Memory B cell (primary cell): Measurements from ENCODE around the gene KIZ.
"Not testable (repeated sequence)": the region's sequence is repeated elsewhere in the genome, so short reads cannot be mapped to it uniquely, and the experiment has no call there.

Source experiments
- ATAC-seq: fragments of 150-1000 bp; cut with Tn5 transposase; 2 replicates; pipeline ENCODE4 v1.10.0; 2021; ENCODE audit warnings: low read depth, mild to moderate bottlenecking, moderate library complexity
- DNase-seq, 2 donors: peaks; one replicate each; pipeline ENCODE4 v3.0.0; 2022; ENCODE audit warnings: low spot score in 2 of 2
- H3K27ac Mint-ChIP-seq: one replicate; pipeline ENCODE4 v1.8.0; 2022; ENCODE audit warnings: mild to moderate bottlenecking, moderate library complexity, mixed read lengths
- H3K27me3 Mint-ChIP-seq: one replicate; pipeline ENCODE4 v1.8.0; 2022; ENCODE audit warnings: mixed read lengths
- H3K36me3 Mint-ChIP-seq: one replicate; pipeline ENCODE4 v1.8.0; 2022; ENCODE audit warnings: mild to moderate bottlenecking, mixed read lengths
- H3K4me1 Mint-ChIP-seq: one replicate; pipeline ENCODE4 v1.8.0; 2022; ENCODE audit warnings: mixed read lengths
- H3K4me3 Mint-ChIP-seq: one replicate; pipeline ENCODE4 v1.8.0; 2022; ENCODE audit warnings: mild to moderate bottlenecking, moderate library complexity, mixed read lengths
- H3K9me3 Mint-ChIP-seq: one replicate; pipeline ENCODE4 v1.8.0; 2022; ENCODE audit warnings: mixed read lengths

The KIZ gene

DNA sequence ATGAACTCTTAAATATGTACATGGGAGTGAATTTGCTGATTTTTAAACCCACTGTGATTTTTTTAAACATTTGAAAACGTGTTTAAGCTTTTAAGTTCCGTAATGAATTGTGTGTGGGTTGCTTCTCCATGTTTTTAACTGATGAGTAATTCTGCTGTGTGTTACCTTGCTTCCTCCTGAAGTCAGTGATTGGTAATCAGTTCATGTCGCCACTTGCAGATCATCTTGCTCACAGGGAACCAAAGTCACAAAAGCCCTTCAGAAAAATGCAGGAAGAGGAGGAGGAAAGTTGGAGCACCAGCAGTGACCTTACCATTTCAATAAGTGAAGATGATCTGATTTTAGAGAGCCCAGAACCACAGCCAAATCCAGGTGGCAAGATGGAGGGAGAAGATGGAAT, 36.7 kb downstream of the KIZ start:
- no peak for DNase-seq
- Mint-ChIP-seq H3K36me3 (peaks cover 52% of the 10 kb centered on the region), H3K9me3 (peaks cover 2% of the 10 kb centered on the region)

DNA sequence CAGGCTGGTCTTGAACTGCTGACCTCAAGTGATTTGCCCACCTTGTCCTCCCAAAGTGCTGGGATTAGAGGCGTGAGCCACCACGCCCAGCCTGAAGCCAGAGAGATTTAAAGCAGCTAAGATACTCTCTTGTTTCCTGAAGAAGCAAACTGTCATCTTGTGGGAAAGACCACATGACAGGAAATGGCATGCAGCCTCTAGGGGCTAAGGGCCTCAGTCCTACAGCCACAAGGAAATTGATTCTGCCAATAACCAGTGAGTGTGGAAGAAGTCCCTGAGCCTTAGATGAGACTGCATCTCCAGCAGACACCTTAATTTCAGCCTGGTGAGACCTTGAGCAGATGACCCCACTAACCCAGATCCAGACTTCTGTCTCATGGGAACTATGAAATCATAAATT, 40.9 kb downstream of the KIZ start:
- Mint-ChIP-seq H3K27ac (no peak overlapping the region), H3K36me3 (peaks cover 52% of the 10 kb centered on the region), H3K4me1 (no peaks in the 10 kb centered on the region), H3K27me3 (no peaks in the 10 kb centered on the region), H3K4me3 (no peak overlapping the region), H3K9me3 (peaks cover 5% of the 10 kb centered on the region)
- DNase-seq (no peak), ATAC-seq (no peak)

More for the DNA sequence above, 36.7 kb downstream of the KIZ start:
- no peaks in the 10 kb centered on the region for H3K27me3 Mint-ChIP-seq
- no peak for ATAC-seq
- no peak overlapping the region for H3K4me3 Mint-ChIP-seq
- H3K4me1 Mint-ChIP-seq, result peaks cover 3% of the 10 kb centered on the region
- H3K27ac Mint-ChIP-seq, result no peak overlapping the region

DNA sequence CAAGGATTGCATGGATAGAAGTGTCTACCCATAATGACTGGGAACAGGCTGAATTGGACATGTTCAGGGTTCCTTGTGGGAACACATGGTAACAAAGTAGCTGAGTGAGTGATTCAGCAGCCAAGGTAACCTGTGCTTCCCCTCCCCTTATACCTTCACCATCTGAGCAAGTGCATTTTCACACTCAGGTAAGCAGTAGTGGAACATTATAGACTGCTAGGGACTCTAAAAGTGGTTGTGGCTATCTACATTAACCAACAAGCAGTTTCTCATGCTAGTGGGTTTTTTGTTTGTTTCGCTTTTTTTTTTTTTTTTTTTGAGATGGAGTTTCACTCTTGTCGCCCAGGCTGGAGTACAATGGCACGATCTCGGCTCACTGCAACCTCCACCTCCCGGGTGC, 41.4 kb downstream of the KIZ start:
- no peak for DNase-seq
- Mint-ChIP-seq H3K4me1 (no peaks in the 10 kb centered on the region), H3K36me3 (peaks cover 48% of the 10 kb centered on the region), H3K27ac (no peak overlapping the region), H3K9me3 (peaks cover 5% of the 10 kb centered on the region), H3K4me3 (no peak overlapping the region), H3K27me3 (no peaks in the 10 kb centered on the region)
- ATAC-seq, result no peak

DNA sequence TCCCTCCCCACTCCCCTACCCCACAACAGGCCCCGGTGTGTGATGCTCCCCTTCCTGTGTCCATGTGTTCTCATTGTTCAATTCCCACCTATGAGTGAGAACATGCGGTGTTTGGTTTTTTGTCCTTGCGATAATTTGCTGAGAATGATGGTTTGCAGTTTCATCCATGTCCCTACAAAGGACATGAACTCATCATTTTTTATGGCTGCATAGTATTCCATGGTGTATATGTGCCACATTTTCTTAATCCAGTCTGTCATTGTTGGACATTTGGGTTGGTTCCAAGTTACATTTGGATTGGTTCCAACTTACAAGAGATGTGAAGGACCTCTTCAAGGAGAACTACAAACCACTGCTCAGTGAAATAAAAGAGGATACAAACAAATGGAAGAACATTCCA, 42.2 kb downstream of the KIZ start:
- peaks cover 40% of the 10 kb centered on the region for H3K36me3 Mint-ChIP-seq
- not testable (repeated sequence) for H3K27ac Mint-ChIP-seq, H3K4me1 Mint-ChIP-seq, H3K9me3 Mint-ChIP-seq, DNase-seq, H3K4me3 Mint-ChIP-seq, ATAC-seq, H3K27me3 Mint-ChIP-seq

DNA sequence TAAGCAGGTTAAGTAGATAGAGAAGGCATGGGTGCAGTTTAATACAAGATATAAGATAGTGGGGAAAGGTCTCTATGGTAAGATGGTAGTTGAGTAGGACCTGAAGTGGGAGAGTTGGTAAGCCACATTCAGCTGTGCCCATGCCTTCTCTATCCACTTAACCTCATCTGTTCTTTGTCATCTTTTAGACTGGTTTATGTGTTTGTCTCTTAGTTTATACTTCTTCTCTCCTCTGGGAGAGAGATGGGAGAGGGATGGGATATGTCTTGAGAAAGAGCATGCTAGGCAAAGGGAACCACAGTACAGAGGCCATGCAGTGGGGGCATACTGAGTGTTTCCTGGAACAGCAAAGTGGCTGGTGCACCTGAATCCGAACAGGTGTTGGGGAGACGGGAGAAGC, 46.7 kb downstream of the KIZ start:
- no peak for ATAC-seq
- H3K27ac Mint-ChIP-seq, result no peak overlapping the region

DNA sequence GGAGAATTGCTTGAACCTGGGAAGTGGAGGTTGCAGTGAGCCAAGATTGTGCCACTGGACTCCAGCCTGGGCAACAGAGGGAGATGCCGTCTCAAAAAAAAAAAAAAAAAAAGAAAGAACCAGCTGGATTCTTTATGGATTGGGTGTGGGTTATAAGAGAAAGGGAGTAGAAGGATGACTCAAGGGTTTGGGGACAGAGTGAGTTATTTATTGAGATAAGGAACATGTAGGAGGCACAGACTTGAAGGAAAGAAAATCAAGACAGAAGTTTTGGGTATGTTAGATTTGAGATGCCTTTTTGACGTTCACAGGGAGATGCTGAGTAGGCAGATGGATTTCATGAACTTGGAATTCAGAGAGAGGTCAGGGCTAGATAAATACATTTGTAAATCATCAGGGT, 47.6 kb downstream of the KIZ start:
- no peak for ATAC-seq
- Mint-ChIP-seq H3K36me3 (peaks cover 18% of the 10 kb centered on the region), H3K27ac (no peak overlapping the region)

More for the DNA sequence above, 46.7 kb downstream of the KIZ start:
- Mint-ChIP-seq H3K4me3 (no peak overlapping the region), H3K27me3 (no peaks in the 10 kb centered on the region), H3K9me3 (peaks cover 9% of the 10 kb centered on the region), H3K4me1 (no peaks in the 10 kb centered on the region), H3K36me3 (peaks cover 21% of the 10 kb centered on the region)
- no peak for DNase-seq

DNA sequence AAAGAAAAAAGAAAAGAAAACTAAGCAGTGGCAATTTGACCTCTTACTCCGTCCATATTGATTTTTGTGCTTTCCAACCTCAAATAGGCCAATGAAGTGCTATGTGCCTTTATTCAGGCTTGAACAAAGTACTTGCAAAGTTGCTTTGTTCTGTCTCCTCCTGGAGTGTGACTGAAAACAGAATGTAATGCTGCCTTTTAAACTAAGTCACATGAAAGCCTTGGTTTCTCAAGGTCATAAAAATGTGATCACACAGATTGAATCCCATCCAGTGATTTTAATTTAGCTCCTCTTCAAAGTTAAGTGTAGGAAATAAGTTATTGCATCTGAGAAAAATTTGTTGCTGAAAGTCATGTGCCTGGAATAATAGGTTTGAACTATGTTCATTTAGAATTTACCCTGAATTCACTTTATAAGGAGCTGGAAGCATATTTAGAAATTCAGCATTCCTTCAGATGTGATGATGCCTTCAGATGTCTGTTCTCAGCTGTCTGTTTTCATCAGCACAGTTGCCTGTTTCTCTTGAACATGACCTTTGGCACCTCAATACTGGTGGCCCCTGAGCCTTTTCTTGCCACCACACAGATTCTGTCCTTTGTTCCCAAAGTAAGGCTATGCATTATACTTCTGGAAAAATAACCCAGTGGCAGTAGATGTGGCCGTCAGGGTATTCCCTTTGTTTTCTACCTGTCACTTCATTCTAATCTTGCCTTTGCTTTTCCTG, 48.8 kb downstream of the KIZ start:
- Mint-ChIP-seq H3K27me3 (no peaks in the 10 kb centered on the region), H3K9me3 (peaks cover 9% of the 10 kb centered on the region), H3K4me1 (no peaks in the 10 kb centered on the region), H3K4me3 (no peak overlapping the region), H3K27ac (no peak overlapping the region), H3K36me3 (peaks cover 18% of the 10 kb centered on the region)
- ATAC-seq, result no peak
- no peak for DNase-seq

More for the DNA sequence above, 47.6 kb downstream of the KIZ start:
- Mint-ChIP-seq H3K4me1 (no peaks in the 10 kb centered on the region), H3K9me3 (peaks cover 9% of the 10 kb centered on the region), H3K27me3 (no peaks in the 10 kb centered on the region), H3K4me3 (no peak overlapping the region)
- DNase-seq, result no peak

DNA sequence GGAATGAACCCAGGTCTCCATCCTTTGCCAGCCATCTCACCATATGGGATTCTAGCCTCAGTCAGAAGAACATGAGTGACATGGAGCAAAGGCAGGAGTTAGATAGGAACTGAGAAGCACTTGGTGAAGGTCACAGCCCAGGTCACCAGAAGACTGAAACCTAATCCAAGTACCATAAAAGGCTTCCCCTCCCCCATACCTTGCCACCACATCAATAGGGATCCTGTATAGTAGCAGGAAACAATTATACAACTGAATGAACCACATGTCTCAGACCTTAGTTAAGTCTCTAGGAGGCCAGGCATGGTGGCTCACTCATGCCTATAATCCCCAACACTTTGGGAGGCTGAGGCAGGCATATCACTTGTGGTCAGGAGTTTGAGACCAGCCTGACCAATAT, 49.6 kb downstream of the KIZ start:
- Mint-ChIP-seq H3K36me3 (peaks cover 18% of the 10 kb centered on the region), H3K4me1 (no peaks in the 10 kb centered on the region), H3K4me3 (no peak overlapping the region), H3K27me3 (no peaks in the 10 kb centered on the region), H3K27ac (no peak overlapping the region), H3K9me3 (peaks cover 9% of the 10 kb centered on the region)
- ATAC-seq (no peak), DNase-seq (no peak)

DNA sequence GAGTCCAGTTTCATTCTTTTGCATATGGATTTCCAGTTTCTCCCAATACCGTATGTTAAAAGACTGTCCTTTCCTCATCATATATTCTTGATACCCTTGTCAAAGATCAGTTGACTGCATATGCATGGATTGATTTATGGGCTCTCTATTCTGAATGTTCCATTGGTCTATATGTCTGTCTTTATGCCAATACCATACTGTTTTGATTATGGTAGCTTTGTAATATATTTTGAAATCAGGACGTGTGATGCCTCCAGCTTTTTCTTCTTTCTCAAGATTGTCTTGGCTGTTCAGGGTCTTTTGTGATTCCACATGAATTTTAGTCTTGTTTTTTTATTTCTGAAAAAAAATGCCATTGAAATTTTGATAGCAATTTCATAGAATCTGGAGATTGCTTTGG, 51.9 kb downstream of the KIZ start:
- Mint-ChIP-seq H3K36me3 (peaks cover 13% of the 10 kb centered on the region), H3K27ac (no peak overlapping the region), H3K9me3 (peaks cover 4% of the 10 kb centered on the region), H3K4me3 (no peak overlapping the region), H3K27me3 (no peaks in the 10 kb centered on the region), H3K4me1 (no peaks in the 10 kb centered on the region)
- DNase-seq, result no peak
- ATAC-seq, result no peak

DNA sequence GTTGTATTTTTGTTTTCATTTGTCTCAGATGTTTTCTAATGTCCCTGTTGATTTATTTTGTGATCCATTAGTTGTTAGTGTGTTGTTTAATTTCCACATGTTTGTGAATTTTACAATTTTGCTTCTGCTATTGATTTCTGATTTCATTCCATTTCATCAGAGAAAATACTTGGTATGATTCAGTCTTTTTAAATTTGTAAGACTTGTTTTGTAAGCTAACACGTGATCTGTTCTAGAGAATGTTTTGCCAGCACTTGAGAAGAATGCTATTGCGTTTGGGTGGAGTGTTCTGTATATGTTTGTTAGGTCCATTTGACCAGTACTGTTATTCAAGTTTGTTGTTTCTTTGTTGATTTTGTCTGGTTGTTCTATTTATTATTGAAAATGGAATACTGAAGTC, 53.9 kb downstream of the KIZ start:
- Mint-ChIP-seq H3K36me3 (peaks cover 18% of the 10 kb centered on the region), H3K9me3 (peaks cover 4% of the 10 kb centered on the region)

DNA sequence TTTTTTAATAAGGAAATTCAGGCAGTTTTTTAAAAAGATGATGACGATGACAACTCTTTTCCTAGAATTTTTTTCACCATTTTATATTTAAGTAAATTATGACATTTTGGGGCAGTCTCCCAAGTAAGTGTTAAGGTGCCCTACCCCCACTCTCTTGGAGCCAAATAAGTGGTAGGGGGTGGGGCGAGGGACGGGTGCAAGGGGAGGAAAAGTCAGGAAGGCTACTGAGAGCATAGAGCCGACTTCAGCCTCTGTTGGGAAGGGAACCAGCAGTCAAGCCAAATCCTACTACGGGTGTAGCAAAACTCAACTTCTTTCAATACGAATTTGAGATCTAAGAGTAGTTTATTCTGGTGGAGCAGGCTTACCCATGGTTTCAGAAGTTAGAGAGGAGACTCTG, 54.4 kb downstream of the KIZ start:
- DNase-seq (no peak), ATAC-seq (no peak)
- H3K4me1 Mint-ChIP-seq, result no peaks in the 10 kb centered on the region
- H3K9me3 Mint-ChIP-seq, result peaks cover 4% of the 10 kb centered on the region
- H3K36me3 Mint-ChIP-seq, result peaks cover 20% of the 10 kb centered on the region
- H3K4me3 Mint-ChIP-seq, result no peak overlapping the region
- no peak overlapping the region for H3K27ac Mint-ChIP-seq
- no peaks in the 10 kb centered on the region for H3K27me3 Mint-ChIP-seq

More for the DNA sequence above, 53.9 kb downstream of the KIZ start:
- ATAC-seq, result no peak
- no peaks in the 10 kb centered on the region for H3K27me3 Mint-ChIP-seq
- no peaks in the 10 kb centered on the region for H3K4me1 Mint-ChIP-seq
- DNase-seq, result no peak
- no peak overlapping the region for H3K27ac Mint-ChIP-seq
- H3K4me3 Mint-ChIP-seq, result no peak overlapping the region

DNA sequence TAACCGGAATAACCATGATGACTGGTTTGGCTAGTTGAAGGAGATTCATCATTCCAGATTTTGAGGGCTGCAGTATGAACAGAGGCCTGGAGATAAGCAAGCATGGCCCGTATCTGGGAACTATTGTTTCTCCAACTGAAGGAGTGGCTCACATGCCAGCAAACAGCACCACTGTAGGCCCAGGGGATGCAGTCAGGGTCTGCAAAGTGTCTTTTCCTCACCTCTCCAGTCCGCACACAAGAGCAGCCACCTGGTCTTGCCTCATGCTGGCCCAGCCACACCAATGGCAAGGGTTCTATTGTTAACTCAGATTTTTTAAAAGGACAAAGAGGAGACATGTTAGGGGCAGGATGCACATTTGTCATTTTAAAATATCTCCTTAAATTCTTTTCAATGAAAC, 55.1 kb downstream of the KIZ start:
- Mint-ChIP-seq H3K4me3 (no peak overlapping the region), H3K36me3 (peaks cover 20% of the 10 kb centered on the region), H3K4me1 (no peaks in the 10 kb centered on the region), H3K27me3 (no peaks in the 10 kb centered on the region), H3K9me3 (peaks cover 4% of the 10 kb centered on the region), H3K27ac (no peak overlapping the region)
- ATAC-seq (no peak), DNase-seq (no peak)

DNA sequence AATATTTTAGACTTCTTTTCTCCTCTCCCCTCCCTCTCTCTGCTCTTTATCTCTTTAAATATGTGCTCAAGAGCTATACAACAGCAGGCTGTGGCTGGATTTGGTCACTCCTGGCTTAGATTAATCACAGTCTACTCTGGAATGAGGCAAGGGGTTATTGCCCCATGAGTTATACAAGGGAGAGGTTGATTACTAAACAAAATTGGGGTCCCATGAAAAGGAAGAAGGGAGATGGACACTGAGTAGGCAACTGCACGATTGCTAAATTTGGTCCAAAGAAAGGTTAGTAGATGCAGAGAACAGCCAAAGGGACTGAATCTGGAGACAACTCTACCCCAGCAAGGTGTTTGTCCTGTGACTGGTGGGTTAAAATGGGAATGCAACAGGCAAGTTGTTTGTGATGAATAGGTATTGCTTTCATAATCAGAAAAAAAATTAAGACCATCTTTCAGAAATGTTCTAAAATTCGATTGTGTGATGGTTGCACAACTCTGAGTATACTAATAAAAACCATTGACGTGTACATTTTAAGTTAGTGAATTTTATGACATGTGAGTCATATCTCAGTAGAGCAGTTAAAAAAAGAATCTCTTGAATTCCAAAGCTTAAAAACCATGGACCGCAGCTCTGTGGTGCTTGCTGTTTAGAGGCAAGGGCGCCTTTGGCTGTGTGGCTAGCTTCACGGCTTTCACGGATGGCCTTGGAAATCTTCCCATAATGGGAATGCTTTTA, 57.1 kb downstream of the KIZ start:
- Mint-ChIP-seq H3K27me3 (no peaks in the 10 kb centered on the region), H3K36me3 (peaks cover 26% of the 10 kb centered on the region), H3K4me1 (no peaks in the 10 kb centered on the region), H3K27ac (no peak overlapping the region), H3K9me3 (no peaks in the 10 kb centered on the region), H3K4me3 (no peak overlapping the region)
- DNase-seq (no peak), ATAC-seq (no peak)

DNA sequence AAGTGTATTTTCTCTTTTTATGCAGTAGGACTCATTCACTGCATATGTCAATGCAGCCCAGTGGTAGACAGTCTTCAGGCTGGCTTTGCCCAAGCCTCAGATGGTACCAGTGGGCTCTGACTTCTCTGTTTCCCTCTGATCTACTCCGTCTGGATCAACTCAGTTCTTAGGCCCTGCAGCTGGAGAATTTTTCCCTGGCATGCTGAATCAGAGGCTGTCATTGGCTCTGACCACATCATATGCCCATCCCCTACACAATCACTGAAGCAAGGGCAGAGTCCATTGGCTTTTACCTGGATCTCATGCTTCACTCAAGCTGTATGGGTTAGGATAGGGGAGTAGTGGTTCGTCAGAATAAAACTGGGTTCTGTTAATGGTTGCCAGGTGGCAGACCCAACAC, 57.8 kb downstream of the KIZ start:
- H3K36me3 Mint-ChIP-seq, result peaks cover 29% of the 10 kb centered on the region
- H3K27me3 Mint-ChIP-seq, result no peaks in the 10 kb centered on the region
- DNase-seq (no peak), ATAC-seq (no peak)
- H3K27ac Mint-ChIP-seq, result no peak overlapping the region
- H3K4me3 Mint-ChIP-seq, result no peak overlapping the region
- no peaks in the 10 kb centered on the region for H3K4me1 Mint-ChIP-seq
- H3K9me3 Mint-ChIP-seq, result no peaks in the 10 kb centered on the region

DNA sequence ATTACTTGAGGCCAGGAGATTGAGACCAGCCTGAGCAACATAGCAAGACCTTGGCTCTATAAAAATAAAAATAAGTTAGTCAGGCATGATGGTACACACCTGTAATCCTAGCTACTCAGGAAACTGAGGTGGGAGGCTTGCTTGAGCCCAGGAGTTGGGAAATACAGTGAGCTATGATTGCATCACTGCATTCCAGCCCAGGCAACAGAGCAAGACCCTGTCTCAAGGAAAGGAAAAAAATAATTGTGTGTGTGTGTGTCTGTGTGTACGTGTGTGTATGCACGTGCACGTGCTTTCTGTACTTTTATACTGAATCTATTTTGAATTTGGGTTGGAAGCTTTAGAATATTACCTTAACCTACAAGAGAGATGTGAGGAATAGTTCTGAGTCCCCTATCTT, 58.9 kb downstream of the KIZ start:
- ATAC-seq, result no peak
- DNase-seq, result no peak
- Mint-ChIP-seq H3K4me3 (no peak overlapping the region), H3K36me3 (peaks cover 28% of the 10 kb centered on the region), H3K9me3 (no peaks in the 10 kb centered on the region), H3K27ac (no peak overlapping the region), H3K27me3 (no peaks in the 10 kb centered on the region), H3K4me1 (no peaks in the 10 kb centered on the region)
